Right kidney (tissue), 9 donors: ENCODE results near the gene ZNF45.
"Not testable (repeated sequence)": the region's sequence is repeated elsewhere in the genome, so short reads cannot be mapped to it uniquely, and the experiment has no call there.

ENCODE experiments used
- DNase-seq: peaks from one replicate; pipeline ENCODE4 v3.0.0-alpha.2; 2016
- long read RNA-seq, 8 donors: transcript quantifications; one replicate each; lab custom pipeline, GENCODE V29; 2026

The ZNF45 gene
- long read RNA-seq, donor 1, partial matches to known transcripts = 0 of 1 reads
- long read RNA-seq, donor 1, other reads (novel, unspliced or antisense) = 0 of 1 reads
- long read RNA-seq, donor 2 = 0 reads
- long read RNA-seq, donor 3 = 0 reads
- long read RNA-seq, donor 4, partial matches to known transcripts = 0 of 1 reads
- long read RNA-seq, donor 4, other reads (novel, unspliced or antisense) = 0 of 1 reads
- long read RNA-seq, donor 5, partial matches to known transcripts = 32 of 34 reads
- long read RNA-seq, donor 5, other reads (novel, unspliced or antisense) = 0 of 34 reads
- long read RNA-seq, donor 6 = 0 reads
- long read RNA-seq, donor 7, partial matches to known transcripts = 24 of 25 reads
- long read RNA-seq, donor 7, other reads (novel, unspliced or antisense) = 0 of 25 reads
- long read RNA-seq, donor 8, partial matches to known transcripts = 5 of 6 reads
- long read RNA-seq, donor 8, other reads (novel, unspliced or antisense) = 0 of 6 reads

DNA sequence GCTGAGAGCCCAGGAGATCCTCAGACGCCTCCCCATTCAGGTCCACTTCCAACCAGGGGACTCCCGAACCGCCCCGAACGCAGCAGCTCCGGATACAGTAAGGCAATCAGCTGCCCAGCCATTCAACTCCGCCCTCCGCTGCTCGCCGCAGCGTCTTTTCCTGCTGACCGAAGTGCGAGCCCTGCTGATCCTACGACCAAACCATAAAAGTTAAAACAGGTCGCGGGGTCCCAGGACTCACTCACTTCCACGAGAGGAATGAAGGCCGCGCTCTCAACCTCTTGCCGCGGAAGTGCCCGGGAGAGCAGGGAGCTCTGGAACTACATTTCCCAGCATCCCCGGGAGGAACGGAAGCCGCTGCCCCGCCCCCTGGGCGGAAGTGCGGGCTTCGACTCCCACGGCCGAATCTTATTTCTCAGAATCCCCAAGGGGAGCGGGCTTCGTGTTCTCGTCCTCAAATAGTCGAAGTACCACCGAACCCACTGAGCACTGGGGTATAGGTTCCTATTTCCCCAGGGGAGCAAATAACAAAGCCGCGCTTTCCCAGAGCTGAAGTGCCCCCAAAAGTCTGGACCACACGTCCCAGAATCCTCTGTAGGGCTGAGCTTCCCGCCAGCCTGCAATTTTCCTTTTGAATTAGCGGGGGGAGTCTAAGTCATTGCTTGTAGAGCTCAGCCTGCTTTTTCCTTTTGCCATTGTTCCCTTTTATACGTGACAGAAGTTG lies at the start of gene ZNF45:
TSS of gene ZNF45 (minus strand) at position 298 of the 724 bp plus-strand sequence. CDS start 13,097 bp downstream, outside the sequence.
- peak; percentile 97 for DNase-seq

- peak; percentile 49 for DNase-seq
These were observed 49.6 kb upstream of the ZNF45 start for GRCh38 chr19:43984687-43985000.

DNA sequence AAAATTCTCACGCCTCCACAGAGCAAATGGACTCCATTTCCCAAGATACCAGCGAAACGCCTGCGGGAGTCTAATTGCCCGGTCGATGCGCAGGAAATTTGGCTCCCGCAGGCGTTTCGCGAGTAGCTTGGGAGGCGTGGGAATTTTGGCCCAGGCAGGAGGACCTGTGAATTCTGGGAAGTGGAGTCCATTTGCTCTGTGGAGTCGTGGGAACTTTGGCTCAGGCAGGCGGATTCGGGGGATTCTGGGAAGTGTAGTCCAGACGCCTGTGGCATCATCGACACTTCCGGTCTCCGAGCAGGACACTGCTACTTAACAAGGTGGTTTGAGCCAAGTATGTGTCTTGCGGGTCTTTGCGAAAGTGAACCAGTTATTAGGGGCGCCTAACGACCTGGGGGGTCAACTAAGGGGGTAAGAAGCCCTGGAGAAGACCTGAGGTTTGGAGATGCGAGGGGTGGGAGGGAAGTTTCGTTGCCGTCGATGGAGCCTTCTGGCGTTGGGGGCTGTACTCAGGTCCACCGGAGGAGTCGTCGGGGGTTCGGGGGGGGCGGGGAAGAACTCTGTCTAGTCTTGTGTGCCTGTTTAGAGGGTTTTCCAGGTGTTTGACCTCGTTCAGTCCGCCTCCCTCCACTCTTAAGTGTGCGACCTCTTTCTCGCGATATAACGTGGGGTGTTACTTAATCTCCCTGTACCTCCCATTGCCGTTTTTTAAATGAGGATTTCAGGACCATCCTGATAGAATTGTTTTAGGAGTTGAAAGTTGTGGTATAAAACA lies 49.0 kb upstream of the ZNF45 start, which contains the start of gene ZNF155:
TSS of gene ZNF155 (plus strand) at position 277 of the 775 bp plus-strand sequence. CDS start 4,356 bp downstream, outside the sequence.
- DNase-seq = peak; percentile 80

GRCh38 chr19:43983544-43983911 lies 48.4 kb upstream of the ZNF45 start:
- DNase-seq = no peak

DNA sequence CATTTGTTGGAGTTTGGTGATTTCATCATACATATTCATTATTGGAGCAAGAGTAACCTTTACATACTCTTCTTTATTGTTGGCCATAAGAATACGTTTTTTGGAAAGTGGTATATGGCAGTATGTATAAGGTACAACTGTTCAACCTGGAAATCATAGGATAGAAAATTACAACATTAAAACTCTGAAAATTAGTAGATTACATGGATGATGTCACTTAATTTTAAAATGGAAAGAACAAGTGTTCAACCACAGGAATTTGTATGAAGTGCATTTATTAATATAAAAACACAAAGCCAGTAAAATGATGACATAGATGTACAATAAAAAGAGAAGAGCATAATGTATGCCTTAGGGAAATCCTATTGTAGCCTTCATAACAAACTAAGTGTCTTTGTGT lies 41.6 kb upstream of the ZNF45 start:
- no peak for DNase-seq

DNA sequence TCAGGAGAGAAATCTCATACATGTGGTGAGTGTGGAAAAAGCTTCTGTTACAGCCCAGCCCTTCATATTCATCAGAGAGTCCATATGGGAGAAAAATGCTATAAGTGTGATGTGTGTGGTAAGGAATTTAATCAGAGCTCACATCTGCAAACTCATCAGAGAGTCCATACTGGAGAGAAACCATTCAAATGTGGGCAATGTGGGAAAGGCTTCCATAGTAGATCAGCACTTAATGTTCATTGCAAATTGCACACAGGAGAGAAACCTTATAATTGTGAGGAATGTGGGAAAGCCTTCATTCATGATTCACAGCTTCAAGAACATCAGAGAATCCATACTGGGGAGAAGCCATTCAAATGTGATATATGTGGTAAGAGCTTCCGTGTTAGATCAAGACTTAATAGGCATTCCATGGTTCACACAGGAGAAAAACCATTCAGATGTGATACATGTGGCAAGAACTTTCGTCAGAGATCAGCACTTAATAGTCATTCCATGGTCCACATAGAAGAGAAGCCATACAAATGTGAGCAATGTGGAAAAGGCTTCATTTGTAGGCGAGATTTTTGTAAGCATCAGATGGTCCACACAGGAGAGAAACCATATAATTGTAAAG lies 31.1 kb upstream of the ZNF45 start:
- no peak for DNase-seq

DNA sequence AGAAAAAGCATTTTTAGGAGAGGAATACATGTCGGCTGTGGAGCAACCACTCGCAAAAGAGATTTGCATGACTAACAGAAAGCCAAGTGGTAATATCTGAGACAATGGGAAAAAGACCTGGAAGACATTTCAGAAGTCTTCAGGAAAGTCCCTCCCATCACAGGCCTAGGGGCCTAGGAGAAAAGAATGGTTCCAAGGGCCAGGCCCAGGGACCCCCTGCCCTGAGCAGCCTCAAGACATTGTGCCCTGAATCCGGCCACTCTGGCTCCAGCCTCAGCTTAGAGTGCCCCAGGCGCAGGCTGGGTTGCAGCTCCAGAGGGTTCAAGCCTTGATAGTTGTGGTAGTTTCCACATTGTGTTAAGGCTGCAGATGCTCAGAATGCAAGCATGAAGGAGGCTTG lies 25.3 kb upstream of the ZNF45 start:
- no peak for DNase-seq

DNA sequence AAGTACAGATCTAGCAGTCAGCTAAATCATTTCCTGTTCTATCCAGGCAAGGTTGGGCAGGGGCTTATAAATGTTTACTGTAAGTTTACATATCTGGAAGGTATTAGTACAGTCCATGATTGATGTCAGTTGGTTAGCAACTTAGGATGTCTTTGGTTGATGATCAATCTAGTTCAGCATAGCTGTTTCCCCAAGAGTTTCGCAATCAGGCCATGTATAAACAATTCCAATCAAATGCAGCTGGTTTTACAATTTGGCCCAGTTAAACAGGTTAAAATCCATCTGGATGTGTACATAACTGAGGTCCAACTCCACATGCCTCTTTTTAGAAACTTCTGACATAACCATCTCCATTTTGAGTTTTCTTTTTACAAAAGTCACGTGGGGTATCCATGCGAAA lies 22.8 kb upstream of the ZNF45 start:
- no peak for DNase-seq

- no peak for DNase-seq
These were observed 21.7 kb upstream of the ZNF45 start for GRCh38 chr19:43956827-43957226.

GRCh38 chr19:43950834-43951645 lies 16.0 kb upstream of the ZNF45 start, which contains the start of gene ZNF221:
Gene ZNF221 (plus strand): TSS chr19:43951228. CDS start chr19:43962727, 11,499 bp downstream.
- DNase-seq = peak; percentile 89

GRCh38 chr19:43949803-43950202 lies 14.7 kb upstream of the ZNF45 start:
- DNase-seq = not testable (repeated sequence)

GRCh38 chr19:43947412-43947811 lies 12.3 kb upstream of the ZNF45 start:
- not testable (repeated sequence) for DNase-seq

DNA sequence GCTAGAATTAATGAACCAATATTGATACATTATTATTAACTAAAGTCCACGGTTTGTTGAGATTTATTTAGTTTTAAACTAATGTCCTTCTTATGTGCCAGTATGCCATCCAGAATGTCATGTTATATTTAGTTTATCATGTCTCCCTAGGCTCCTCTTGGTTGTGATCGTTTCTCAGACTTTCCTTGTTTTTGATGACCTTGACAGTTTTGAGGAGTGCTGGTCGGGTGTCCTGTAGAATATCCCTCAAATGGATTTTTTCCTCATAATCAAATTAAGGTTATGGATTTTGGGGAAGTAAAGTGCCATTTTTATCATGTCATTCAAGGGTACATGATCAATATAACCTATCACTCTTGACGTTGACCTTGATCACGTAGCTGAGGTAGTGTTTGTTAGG lies 6.1 kb upstream of the ZNF45 start:
- DNase-seq = no peak

DNA sequence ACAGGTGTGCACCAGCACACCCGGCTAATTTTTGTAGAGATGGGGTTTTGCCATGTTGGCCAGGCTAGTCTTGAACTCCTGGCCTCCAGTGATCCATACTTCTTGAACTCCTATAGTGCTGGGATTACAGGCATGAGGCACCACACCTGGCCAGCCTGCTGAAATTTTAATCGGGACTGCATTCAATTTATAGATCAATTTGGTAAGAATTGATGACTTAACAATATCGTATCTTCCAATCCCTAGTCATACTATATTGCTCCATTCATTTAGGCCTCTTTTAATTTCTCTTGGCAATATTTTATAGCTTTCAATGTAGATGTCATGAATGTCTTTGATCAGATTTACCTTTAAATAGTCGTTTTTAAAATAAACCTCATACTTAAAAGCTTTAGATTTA lies 5.6 kb upstream of the ZNF45 start:
- no peak for DNase-seq

- no peak for DNase-seq
These were observed 4.6 kb upstream of the ZNF45 start for GRCh38 chr19:43939557-43940260.

- no peak for DNase-seq
These were observed 1.1 kb upstream of the ZNF45 start for GRCh38 chr19:43936188-43936587.

DNA sequence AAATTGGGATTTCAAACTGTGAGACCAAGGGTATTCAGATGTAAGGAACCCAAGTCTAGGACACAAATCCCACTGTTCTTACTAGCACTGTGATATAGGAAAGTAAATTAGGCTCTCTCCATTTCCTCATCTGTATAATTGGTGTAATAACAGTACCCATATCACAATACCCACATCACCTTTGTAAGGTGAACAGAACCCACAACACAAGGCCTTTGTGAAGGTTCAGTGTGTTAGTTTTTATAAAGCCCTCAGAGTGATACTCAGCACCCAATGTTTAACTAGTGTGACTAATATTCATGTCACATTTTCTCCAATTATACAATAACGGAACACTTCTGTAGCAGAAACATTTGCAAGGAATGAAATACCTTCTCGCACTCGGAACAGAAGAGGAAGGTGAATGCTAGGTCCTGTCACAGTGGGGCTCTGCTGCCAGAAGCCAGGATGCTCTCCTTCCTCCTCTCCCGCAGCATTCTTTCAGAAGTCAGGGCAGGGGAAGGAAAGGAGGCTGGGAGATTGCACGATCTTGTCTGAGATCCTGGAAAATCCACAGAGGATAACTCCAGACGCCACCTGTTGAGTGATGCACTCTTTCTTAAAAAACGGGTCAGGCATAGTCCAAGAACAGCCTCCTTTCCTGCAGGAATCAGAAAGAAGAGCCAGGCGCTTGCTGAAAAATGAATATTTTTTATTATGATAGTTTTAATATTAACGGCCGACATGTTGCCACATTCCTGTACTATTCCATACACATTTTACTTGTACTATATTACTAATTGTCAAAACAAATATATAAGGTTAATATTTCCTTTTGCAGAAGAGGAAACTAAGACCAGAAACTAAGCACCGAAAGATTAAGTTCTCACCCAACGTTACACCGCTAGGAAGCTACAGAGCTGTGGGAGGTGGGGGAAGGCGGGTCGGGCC lies 762 bp downstream of the ZNF45 start:
- no peak for DNase-seq

- no peak for DNase-seq
These were observed 6.3 kb downstream of the ZNF45 start for GRCh38 chr19:43928820-43929219.

DNA sequence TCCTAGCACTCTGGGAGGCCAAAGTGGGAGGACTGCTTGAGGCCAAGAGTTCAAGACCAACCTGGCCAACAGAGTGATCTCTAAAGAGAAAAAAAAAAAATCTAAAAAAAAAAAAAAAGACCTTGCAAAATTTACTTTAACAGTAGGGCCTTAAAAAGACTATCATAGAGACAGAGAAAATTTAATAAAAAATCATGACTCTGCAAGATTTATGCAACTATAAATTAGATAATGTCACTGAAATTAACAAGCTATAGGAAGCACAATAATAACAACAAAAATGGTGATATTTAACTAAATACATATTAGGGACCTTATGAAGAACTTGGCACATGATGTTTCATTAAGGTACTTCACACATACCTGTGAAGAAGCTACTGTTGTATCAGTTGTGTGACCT lies 11.2 kb downstream of the ZNF45 start:
- no peak for DNase-seq

DNA sequence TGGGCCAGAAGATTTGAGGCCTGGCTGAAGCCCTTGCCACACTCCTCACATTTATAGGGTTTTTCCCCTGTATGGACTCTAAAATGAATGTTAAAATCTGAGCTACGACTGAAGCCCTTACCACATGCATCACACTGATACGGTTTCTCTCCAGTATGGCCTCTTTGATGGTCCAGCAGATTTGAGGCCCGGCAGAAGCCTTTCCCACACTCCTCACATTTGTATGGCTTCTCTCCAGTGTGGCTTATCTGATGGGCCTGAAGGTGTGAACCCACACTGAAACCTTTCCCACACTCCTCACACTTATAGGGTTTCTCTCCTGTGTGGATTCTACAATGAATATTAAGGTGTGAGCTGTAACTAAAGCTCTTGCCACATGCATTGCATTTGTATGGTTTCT lies 21.0 kb downstream of the ZNF45 start:
- DNase-seq = no peak
